NCI-H526 treated with DMSO at 0.1 percent for 48 hours (cell line): ENCODE measurements around the gene TEPSIN.
A peak's percentile ranks its signal among the peaks of the same experiment; 100 is the strongest.
"Not testable (repeated sequence)": the region's sequence is repeated elsewhere in the genome, so short reads cannot be mapped to it uniquely, and the experiment has no call there.

Experiments
- DNase-seq: peaks from one replicate; lab custom pipeline; 2025; lab: John Stamatoyannopoulos, UW

Gene TEPSIN

GRCh38 chr17:81236784-81237183 is 2.1 kb downstream of the TEPSIN start:
- DNase-seq: no peak

- no peak for DNase-seq
Observed at GRCh38 chr17:81235822-81236740, 2.8 kb downstream of the TEPSIN start.

GRCh38 chr17:81234940-81235821 is 3.7 kb downstream of the TEPSIN start:
- DNase-seq: no peak

- DNase-seq: no peak
Observed at GRCh38 chr17:81234506-81234855, 4.4 kb downstream of the TEPSIN start.

DNA sequence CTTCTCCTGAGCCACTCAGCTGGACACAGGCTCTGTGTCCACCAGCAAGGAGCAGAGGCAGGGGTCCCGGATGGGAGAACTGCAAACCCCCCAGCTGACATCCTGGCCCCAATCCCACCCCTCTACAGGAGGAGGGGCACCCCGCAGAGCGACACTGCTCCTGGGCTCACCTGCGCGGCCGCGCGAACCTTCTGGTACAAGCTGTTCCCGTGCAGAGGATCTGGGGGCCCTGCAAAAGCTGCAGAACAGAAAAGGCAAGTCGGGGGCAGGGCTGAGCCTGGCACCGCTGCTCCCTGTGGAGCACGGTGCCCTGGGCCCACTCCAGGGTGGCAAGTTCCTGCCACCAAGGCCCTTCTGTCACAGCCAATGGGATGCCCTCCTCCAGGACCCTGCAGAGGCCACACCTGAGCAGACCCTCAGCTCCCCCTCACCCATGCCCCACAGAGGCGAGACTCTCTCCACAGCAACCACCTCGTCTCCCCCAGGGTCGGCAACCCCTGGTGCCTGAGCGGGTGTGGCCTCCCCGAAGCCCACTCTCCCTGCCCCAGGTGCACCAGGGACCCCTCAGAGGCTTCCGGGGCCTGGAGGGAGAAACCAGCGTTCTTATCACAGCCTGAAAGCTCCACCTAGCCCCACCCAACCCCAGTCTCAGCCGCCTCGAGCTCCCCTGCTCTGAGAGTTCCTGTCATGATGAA is 4.9 kb downstream of the TEPSIN start:
- DNase-seq: no peak

DNA sequence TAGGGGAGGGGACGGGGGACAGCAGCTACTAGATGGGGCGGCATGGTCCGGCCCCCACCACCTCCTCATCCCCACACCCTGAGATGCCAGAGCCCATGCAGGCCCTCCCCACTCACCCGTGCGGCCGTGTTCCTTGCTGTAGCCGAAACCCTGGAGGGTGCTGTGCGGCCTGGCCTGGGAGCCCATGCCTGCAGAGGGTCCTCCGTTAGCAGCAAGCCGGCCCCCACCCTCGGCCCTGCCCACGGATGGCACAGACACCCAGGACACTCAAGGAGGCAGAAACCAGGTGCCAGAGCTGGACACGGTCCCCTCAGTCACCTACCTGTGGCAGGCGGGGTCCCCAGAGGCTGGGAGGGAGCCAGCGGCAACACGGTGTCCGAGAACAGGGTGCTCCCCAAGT is 5.5 kb downstream of the TEPSIN start:
- DNase-seq: no peak

DNA sequence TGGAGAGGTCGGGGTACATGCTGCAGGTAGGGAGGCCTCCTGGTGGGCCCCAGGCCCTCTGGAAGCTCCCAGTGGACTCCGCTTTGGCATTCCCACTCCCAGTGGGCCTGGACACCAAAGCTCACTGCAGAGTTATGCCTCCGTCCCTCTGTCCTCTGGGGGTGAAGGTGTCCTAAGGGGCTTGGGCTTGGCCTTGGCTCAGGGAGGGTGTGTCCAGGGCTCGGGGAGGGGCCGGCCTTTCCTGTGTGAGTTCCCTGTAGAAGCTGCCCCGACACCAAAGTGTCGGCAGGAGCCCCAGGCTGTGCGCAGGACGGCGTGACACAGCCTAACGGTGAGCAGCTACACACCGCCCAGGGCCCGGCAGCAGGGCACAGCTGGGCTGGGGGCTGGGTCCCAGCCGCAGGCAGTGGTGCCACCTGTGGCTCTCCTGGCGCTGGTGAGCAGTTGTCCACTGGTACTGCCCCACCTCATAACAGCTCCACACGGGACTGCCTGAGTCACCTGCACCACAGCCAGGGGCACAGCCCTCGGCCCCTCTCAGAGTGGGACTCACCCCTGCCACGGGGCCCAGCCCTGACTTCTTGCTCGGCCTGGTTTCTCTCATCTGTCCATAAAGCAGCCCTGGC is 6.1 kb downstream of the TEPSIN start:
- DNase-seq: no peak

DNA sequence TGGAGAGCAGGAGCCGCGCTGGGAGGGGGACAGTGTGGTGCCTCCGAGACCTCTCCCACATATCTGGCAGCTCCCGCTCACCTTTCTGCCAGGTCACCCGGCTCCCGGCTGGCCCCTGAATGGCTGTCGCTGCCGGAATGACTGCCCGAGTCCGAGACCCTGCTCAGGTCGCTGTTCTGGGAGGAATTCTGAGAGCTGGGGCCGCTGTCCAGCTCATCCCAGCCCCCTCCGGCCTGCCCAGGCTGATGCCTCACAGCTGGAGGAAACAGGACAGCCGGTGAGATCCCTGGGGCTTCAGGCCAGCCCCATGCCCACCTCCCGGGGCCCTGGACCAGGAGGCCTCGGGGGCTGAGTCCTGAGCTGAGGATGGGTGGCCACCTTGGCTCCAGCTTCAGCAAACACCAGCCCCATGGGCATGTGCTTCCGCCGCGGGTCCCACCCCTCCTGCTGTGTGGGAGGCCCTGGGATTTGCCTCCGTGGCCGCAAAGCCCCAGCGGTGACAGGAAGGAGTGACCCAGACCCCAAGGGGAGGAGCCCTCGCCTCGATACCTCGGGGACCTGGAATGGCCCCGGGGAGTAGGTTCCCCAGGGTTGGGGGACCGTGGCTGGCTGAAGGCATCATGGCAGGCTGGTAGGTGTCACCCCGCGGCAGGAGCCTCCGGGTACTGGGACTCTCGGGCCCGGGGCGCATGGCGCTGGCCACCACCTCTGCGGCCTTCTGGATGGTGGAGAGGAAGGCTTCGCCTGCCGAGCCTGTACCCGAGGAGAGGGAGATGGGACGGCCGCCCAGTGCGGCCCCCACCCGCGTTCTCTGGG is 6.9 kb downstream of the TEPSIN start:
- no peak for DNase-seq

- DNase-seq: no peak
Observed at GRCh38 chr17:81231121-81231645, 7.7 kb downstream of the TEPSIN start.

DNA sequence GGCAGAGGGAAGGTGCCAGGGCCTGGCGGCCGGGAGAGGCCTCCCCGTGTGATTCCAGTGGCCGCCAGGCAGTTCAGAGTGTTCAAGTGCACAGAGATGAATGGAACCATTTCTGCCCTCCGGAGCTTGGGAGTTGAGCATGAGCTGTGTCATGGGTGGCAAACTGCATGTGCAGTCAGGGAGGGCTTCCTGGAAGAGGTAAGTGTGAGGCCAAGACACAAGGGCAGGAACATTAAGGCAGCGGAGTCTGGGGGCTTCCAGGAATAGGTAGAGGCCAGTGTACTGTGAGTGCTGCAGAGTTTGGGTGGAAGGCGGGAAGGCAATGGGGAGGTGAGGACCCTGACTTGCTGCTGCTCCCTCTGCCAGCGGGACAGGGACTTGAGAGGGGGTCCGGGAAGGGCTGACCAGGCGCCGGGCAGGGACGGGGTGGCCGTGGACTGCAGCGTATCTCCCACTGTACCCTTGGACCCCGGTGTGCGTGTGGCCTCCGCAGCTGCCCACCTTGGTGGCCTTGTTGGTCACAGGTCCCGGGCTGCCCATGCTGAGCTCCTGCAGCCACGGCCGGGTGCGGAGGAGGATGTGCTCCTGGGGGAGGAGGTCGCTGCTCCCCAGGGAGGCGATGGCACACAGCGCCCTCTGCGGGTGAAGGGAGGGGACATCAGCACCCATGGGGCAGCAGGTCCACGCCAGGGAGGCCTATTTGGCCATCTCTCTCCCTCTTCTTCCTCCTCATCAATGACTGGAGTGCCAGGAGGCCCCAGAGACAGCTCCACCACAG is 8.6 kb downstream of the TEPSIN start:
- no peak for DNase-seq

DNA sequence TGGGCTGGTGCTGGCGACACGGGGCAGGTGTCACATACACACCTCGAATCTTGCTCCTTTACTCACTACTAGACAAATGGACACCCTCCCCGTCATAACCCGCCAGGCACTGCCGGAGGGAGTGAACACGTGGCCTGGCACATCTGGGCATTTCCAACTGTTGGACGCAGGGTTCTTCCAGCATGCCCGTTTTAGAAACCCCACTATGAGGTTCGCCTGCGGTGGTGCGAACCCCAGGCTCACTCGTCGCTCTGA is 9.3 kb downstream of the TEPSIN start:
- DNase-seq: no peak

DNA sequence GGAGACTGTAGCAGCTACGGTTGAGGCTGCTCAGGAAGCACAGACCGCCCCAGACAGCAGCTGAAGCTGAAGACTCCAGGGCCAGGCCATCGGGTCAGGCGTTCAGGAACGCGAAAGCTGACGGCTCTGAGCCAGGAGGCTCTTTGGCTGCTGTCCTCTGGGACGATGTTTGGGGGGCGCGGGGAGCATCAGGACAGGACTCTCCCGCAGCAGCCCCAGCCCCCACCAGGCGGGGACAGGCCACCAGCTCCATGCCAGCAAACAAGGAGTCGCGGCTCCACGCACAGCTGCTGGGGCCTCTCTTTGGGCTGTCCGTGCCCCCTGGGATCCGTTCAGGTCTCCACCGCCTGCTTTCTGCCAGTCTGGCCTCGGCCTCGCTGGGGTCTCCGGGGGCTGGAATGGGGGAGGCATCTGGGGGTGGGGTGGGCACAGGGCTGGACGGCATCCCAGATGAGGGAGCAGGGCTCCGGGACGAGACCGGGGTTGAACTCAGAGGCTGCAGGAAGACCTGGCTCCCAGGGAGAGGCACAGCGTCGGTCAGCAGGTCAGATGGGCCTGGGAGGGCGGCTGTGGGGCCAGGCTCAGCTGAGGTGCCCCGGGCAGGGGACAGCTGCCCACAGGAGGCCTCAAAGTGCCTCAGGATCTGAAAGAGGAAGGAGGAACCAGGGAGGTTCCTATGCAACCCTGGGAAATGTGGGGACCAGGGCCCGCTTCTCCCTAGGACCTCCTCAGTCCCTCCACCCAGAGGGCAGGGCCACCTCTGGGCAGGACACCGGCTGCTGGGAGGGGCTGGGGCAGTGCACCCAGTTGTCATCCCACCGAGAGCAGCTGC is 9.8 kb downstream of the TEPSIN start:
- no peak for DNase-seq

DNA sequence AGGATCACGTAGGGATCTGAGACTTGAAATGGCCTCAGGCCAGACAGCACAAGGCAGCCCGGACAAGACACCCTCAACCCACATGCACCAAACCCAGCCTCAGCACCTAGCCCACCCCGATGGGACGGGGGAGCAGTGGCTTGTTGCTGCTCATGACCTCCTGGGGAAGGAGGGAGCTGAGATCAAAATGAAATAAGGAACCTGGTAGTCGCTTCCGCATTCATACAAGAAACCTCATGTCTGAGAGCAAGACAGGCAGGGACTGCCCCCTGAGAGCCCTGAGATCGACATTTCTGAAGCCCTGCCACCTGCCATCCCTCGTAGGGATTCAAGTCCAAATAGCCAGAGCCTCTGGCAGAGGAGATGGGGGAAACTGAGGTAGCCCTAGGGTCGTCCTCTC is 10.4 kb downstream of the TEPSIN start:
- DNase-seq: no peak

DNA sequence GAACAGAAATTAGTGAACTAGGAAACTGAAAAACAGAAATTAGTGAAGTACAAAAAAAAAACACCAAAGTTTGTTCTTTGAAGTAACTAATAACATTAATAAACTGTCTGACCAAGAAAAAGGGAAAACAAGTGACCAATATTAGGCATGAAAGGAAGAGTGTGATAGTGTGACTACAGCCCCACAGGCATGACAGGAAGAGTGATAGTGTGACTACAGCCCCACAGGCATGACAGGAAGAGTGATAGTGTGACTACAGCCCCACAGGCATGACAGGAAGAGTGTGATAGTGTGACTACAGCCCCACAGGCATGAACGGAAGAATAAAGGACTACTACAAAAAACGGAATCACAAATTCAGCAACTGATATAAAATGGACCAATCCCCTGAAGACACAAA is 11.2 kb downstream of the TEPSIN start:
- not testable (repeated sequence) for DNase-seq

- DNase-seq: no peak
Observed at GRCh38 chr17:81223762-81224130, 15.1 kb downstream of the TEPSIN start.

DNA sequence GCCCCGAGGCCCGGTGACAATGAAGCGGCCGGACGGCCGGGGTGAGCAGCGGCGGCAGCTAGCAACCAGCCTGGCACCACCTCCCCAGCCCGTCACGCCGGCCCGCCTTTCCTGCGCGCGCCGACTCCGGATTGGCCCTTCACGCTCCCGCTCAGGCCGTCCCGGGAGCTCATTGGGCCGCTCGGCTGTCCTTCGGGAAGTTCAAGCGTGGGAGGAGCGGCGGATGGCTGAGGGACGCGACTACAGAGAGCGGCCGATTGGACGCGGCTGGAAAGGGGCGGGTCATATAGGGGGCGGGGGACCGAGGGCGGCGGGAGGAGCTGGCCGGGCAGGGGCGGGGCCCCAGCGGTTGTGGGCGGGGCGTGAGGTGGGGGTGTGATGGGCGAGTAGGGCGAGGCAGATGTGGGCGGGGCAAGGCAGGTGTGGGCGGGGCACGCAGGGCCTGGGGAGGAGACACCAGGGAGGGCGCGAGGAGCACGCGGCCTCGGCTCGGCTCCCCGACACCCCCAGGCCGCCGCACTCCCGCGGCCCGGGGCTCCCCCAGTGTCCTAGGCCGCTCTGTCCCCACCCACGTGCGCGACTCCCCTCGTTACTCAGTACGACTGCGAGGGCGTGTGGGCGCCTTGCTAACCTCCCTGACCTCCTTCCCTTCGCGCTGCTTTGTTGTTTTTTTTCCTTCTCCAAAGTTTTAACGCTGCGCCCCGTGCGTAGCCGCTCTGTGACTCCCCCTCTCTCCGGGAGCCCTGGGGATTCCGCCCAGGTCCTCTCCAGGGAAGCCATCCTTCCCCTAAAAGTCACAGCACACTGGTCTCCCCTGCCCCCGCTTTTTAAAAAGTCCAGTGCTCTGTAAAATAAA is 15.7 kb downstream of the TEPSIN start, which contains the start of gene CEP131:
TSS of gene CEP131 (minus strand) at position 60 of the 856 bp plus-strand sequence. CDS start 2,909 bp downstream, outside the sequence.
- DNase-seq: peak; percentile 94

GRCh38 chr17:81222620-81222905 is 16.3 kb downstream of the TEPSIN start:
- DNase-seq: no peak

- DNase-seq: no peak
Observed at GRCh38 chr17:81221842-81222619, 16.8 kb downstream of the TEPSIN start.
